Prostate gland (tissue), 2 donors: ENCODE measurements around the gene PIAS1. TPM values are rescaled to one million over a fixed set of nuclear protein-coding genes. Genes with fewer than 3 reads are reported as not detected.
A peak's percentile ranks its signal among the peaks of the same experiment; 100 is the strongest.
"Not testable (repeated sequence)": the region's sequence is repeated elsewhere in the genome, so short reads cannot be mapped to it uniquely, and the experiment has no call there.

ENCODE experiments used
- DNase-seq: peaks from one replicate; pipeline ENCODE4 v3.0.0-alpha.2; 2019; ENCODE audit warnings: low spot score
- H3K27ac ChIP-seq, 2 donors: fragments of 200-600 bp; sonication (generic); 2 replicates each; pipeline ENCODE4 v1.5.1; 2017 to 2019
- H3K27me3 ChIP-seq: fragments of 200-600 bp; sonication (generic); replicated peaks from 2 replicates; pipeline ENCODE4 v1.5.1; 2019; ENCODE audit not compliant: insufficient read depth
- H3K36me3 ChIP-seq, 2 donors: fragments of 200-600 bp; sonication (generic); 1 replicate in 1 of 2; 2 replicates in 1 of 2; pipeline versions ENCODE4 v1.5.1 to v1.8.1; 2017 to 2019
- H3K4me1 ChIP-seq: fragments of 200-600 bp; sonication (generic); replicated peaks from 2 replicates; pipeline ENCODE4 v1.5.1; 2019
- H3K4me3 ChIP-seq, 2 donors: fragments of 200-600 bp; sonication (generic); 2 replicates each; pipeline ENCODE4 v1.5.1; 2017 to 2019
- H3K9me3 ChIP-seq: fragments of 200-600 bp; sonication (generic); 2 replicates; pipeline ENCODE4 v1.5.1; 2017
- POLR2A ChIP-seq: fragments of 450-650 bp; IDR thresholded peaks from one replicate; pipeline ENCODE4 v1.6.1; 2016; ENCODE audit warnings: antibody characterized with exemption, mild to moderate bottlenecking
- POLR2AphosphoS5 ChIP-seq: sonication (generic); formaldehyde crosslinking; IDR thresholded peaks from one replicate; pipeline ENCODE4 v1.6.1; 2017; ENCODE audit warnings: antibody characterized with exemption
- WGBS: methylation state at CpG from one replicate; pipeline ENCODE4 v1.1.5; 2018; 5-methylcytosine and 5-hydroxymethylcytosine counted together
- intact Hi-C: fragments of 100-400 bp; cut with DNase I; formaldehyde crosslinking; loops from one replicate; pipeline ENCODE4 v1.14.2; 2022
- total RNA-seq, 2 donors: library from RNA; depleted of rRNA; stranded (reverse); fragments of >200 nt; gene quantifications; one replicate each; pipeline ENCODE4 v1.1.0, GENCODE V29; 2016
- TF ChIP-seq, protein P1 (sequence below), 4 experiments: fragments of 200-600 bp in 2 of 4; fragments of 450-650 bp in 2 of 4; sonication (generic) in 2 of 4; IDR thresholded peaks; 1 replicate in 3 of 4; 2 replicates in 1 of 4; pipeline ENCODE4 v1.5.1; 2016 to 2019; ENCODE audit warnings: antibody characterized with exemption in 4 of 4, mild to moderate bottlenecking in 2 of 4, moderate library complexity in 2 of 4

Gene PIAS1
- total RNA-seq, 2 donors from 2014 or later, result 40.9 to 58.4 TPM

DNA sequence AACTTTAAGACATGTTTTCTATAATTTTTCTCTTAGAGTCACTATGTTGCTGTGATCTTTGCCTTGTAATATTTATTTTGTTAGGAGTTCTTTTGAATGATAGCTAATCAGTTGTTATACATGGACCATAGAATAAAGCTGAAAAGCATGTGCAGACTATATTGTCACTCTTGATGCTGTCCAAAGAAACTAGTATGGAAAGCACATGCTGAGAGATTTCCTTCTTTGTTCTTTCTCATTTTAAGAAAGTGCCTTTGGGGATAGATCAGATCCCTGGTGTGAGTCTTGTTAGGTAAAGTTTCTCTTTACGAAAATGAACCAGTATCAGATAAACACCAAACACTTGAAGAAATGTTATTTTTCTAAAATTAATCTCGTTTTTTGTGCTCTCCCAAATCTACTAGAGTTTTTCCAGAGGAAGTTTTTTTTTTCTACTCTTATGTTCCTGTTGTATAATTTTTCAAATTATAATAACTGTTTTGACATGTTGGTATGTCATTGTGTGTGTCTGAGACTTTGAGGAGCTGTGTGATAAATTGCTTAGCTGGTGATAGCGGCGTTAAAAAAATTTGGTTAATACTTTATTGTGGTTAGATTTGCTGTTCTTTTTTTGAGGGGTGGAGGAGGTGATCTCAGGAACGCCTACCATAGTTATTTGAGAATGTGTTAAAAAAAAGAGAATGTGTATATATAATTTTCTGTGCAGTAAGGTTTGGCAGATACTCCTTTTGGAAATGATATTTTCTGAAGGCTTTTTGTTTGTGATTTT is 2.2 kb downstream of the PIAS1 start:
- Histone ChIP-seq H3K36me3 (no peaks in the 10 kb centered on the region), H3K27me3 (no peaks in the 10 kb centered on the region), H3K27ac (peak overlapping the region in 1 of 2 donors; percentile 91), H3K9me3 (no peaks in the 10 kb centered on the region), H3K4me3 (peak overlapping the region; percentile 86 to 97), H3K4me1 (peaks cover 7% of the 10 kb centered on the region)
- DNase-seq, result no peak
- 36% methylated on average over 5 of the region's 5 CpGs for WGBS
- intact Hi-C loops, result loop anchor here (10.0 kb wide), 3 partner anchors 91 to 171 kb away; no protein-coding TSS in a partner anchor
- TF ChIP-seq POLR2AphosphoS5, result no peak
- no peak for TF ChIP-seq POLR2A
- TF ChIP-seq, protein P1, sequence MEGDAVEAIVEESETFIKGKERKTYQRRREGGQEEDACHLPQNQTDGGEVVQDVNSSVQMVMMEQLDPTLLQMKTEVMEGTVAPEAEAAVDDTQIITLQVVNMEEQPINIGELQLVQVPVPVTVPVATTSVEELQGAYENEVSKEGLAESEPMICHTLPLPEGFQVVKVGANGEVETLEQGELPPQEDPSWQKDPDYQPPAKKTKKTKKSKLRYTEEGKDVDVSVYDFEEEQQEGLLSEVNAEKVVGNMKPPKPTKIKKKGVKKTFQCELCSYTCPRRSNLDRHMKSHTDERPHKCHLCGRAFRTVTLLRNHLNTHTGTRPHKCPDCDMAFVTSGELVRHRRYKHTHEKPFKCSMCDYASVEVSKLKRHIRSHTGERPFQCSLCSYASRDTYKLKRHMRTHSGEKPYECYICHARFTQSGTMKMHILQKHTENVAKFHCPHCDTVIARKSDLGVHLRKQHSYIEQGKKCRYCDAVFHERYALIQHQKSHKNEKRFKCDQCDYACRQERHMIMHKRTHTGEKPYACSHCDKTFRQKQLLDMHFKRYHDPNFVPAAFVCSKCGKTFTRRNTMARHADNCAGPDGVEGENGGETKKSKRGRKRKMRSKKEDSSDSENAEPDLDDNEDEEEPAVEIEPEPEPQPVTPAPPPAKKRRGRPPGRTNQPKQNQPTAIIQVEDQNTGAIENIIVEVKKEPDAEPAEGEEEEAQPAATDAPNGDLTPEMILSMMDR (IDR thresholded peaks at IDR 0.05), result no peak

DNA sequence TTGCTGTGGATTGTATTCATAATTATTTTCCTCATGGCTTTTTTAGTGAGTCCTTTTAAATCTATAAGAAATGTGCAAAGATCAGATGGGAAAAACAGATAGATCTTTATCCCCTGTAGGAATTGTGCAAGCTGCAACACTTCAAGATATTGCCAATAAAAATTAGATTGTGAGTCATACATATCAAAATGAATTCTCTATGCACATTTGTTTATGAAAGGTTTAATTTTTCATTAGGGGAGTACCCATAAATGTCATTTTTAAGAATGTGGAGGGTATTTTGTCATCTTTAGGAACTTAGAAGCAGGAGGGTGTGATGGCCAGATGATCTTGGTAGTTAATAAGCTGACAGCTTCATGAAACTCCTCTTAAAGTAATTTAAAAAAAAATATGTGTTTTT is 2.9 kb downstream of the PIAS1 start:
- TF ChIP-seq POLR2AphosphoS5, result no peak
- TF ChIP-seq, protein P1 (IDR thresholded peaks at IDR 0.05), result no peak
- no peak for TF ChIP-seq POLR2A
- Histone ChIP-seq H3K36me3 (no peaks in the 10 kb centered on the region), H3K27me3 (no peaks in the 10 kb centered on the region), H3K4me3 (no peak overlapping the region), H3K9me3 (no peaks in the 10 kb centered on the region), H3K27ac (no peak overlapping the region), H3K4me1 (peaks cover 7% of the 10 kb centered on the region)
- intact Hi-C loops, result loop anchor here (10.0 kb wide), 3 partner anchors 92 to 172 kb away; no protein-coding TSS in a partner anchor
- DNase-seq, result no peak

DNA sequence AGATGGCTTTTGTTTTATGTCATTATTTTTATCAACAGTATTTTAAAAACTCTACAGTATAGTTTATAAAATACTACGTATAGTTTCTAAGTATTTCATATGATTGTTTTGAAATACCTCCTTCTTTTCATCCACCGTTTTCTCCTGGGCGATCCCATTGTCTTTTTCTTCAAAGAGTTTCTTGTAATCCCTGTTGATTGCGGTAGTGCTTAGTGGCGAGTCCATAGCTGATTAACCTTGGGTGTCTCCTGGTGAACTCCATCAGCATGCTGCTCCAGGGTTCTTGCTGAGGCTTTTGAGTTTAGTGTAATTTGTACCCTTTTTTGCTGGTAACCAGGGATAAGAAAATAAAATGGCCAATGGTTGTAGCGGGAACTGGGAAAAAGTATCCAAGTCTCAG is 3.6 kb downstream of the PIAS1 start:
- H3K27me3 ChIP-seq, result no peaks in the 10 kb centered on the region
- no peaks in the 10 kb centered on the region for H3K36me3 ChIP-seq
- H3K4me3 ChIP-seq, result no peak overlapping the region
- no peak for TF ChIP-seq POLR2A
- TF ChIP-seq POLR2AphosphoS5, result no peak
- WGBS, result 73% methylated on average over 6 of the region's 6 CpGs
- no peak overlapping the region for H3K27ac ChIP-seq
- peaks cover 7% of the 10 kb centered on the region for H3K4me1 ChIP-seq
- no peaks in the 10 kb centered on the region for H3K9me3 ChIP-seq
- intact Hi-C loops, result loop anchor here (10.0 kb wide), 3 partner anchors 93 to 173 kb away; no protein-coding TSS in a partner anchor
- no peak for DNase-seq

DNA sequence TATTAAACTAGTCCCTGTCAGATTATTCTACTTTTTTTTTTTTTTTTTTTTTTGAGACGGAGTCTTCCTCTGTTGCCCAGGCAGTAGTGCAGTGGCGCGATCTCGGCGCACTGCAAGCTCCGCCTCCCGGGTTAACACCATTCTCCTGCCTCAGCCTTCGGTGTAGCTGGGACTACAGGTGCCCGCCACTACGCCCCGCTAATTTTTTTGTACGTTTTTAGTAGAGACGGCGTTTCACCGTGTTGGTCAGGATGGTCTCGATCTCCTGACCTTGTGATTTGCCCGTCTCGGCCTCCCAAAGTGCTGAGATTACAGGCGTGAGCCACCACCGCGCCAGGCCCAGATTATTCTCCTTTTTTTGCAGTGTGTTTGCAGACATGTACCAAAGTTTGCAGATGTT is 4.9 kb downstream of the PIAS1 start:
- not testable (repeated sequence) for H3K9me3 ChIP-seq, H3K4me1 ChIP-seq, DNase-seq, H3K4me3 ChIP-seq, H3K36me3 ChIP-seq, H3K27ac ChIP-seq, H3K27me3 ChIP-seq
- intact Hi-C loops, result loop anchor here (10.0 kb wide), 3 partner anchors 94 to 174 kb away; no protein-coding TSS in a partner anchor
- 91% methylated on average over 21 of the region's 21 CpGs for whole genome bisulfite sequencing

DNA sequence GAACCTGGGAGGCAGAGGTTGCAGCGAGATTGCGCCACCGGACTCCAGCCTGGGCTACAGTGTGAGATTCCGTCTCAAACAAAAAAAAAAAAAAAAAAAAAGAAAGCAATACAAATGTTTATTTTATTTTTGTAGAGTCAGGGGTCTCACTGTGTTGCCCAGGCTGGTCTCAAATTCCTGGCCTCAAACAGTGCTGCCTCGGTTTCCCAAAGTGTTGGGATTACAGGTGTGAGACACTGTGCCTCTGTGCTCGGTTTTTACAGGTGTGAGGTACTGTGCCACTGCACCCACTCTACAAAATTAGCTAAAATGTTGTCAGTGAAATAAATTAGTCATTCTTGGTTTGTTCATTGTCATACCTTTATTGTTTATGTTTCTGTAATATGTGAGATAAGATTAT is 5.5 kb downstream of the PIAS1 start:
- WGBS, result 96% methylated on average over 6 of the region's 6 CpGs

More for the DNA sequence above, 5.5 kb downstream of the PIAS1 start:
- intact Hi-C loops, result loop anchor here (10.0 kb wide), 3 partner anchors 95 to 175 kb away; no protein-coding TSS in a partner anchor
- Histone ChIP-seq H3K27ac (no peak overlapping the region), H3K36me3 (no peaks in the 10 kb centered on the region), H3K4me1 (peaks cover 7% of the 10 kb centered on the region), H3K4me3 (no peak overlapping the region), H3K27me3 (no peaks in the 10 kb centered on the region), H3K9me3 (no peaks in the 10 kb centered on the region)
- TF ChIP-seq, protein P1 (IDR thresholded peaks at IDR 0.05), result no peak
- no peak for TF ChIP-seq POLR2A
- no peak for TF ChIP-seq POLR2AphosphoS5
- no peak for DNase-seq
